Retinal pigment epithelial cell (primary cell): ENCODE measurements around the gene TMEM247.

Source experiments
- DNase-seq: peaks from one replicate; pipeline ENCODE4 v3.0.0-alpha.2; 2010; ENCODE audit warnings: low read depth
- H3K4me3 ChIP-seq: 2 replicates; pipeline ENCODE4 v1.5.1; 2011; ENCODE audit warnings: mild to moderate bottlenecking, low read length, control low read depth, moderate library complexity
- CTCF ChIP-seq: conservative IDR thresholded peaks from 2 replicates; pipeline ENCODE4 v1.5.1; 2011; ENCODE audit warnings: low read depth, low read length, control low read depth, inconsistent platforms

The TMEM247 gene

GRCh38 chr2:46436800-46437199 lies 42.6 kb upstream of the TMEM247 start:
- no peak for TF ChIP-seq CTCF
- no peak overlapping the region for H3K4me3 ChIP-seq
- DNase-seq: no peak

- DNase-seq: no peak
- no peak overlapping the region for H3K4me3 ChIP-seq
- no peak for TF ChIP-seq CTCF
Observed at GRCh38 chr2:46438102-46438501, 41.3 kb upstream of the TMEM247 start.

GRCh38 chr2:46438794-46439193 lies 40.6 kb upstream of the TMEM247 start:
- no peak for TF ChIP-seq CTCF
- DNase-seq: no peak
- H3K4me3 ChIP-seq: no peak overlapping the region

GRCh38 chr2:46439582-46439981 lies 39.8 kb upstream of the TMEM247 start:
- no peak for DNase-seq
- no peak overlapping the region for H3K4me3 ChIP-seq
- TF ChIP-seq CTCF: no peak

- TF ChIP-seq CTCF: no peak
- DNase-seq: no peak
- H3K4me3 ChIP-seq: no peak overlapping the region
Observed at GRCh38 chr2:46441838-46442712, 37.3 kb upstream of the TMEM247 start.

DNA sequence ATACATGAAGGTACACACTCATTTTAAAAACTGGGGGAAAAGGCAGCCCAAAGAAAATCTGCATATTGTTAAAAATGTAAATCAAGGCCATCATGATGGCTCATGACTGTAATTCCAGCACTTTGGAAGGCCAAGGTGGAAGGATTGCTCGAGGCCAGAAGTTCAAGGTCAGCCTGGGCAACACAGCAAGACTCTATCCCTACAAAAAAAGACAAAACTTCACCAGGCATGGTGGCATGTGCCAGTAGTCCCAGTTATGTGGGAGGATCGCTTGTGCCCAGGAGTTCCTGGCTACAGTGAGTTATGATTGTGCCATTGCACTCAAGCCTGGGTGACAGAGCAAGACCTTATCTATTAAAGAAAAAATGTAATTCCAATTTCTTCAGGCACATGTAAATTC lies 34.6 kb upstream of the TMEM247 start:
- no peak overlapping the region for H3K4me3 ChIP-seq
- TF ChIP-seq CTCF: no peak
- no peak for DNase-seq

DNA sequence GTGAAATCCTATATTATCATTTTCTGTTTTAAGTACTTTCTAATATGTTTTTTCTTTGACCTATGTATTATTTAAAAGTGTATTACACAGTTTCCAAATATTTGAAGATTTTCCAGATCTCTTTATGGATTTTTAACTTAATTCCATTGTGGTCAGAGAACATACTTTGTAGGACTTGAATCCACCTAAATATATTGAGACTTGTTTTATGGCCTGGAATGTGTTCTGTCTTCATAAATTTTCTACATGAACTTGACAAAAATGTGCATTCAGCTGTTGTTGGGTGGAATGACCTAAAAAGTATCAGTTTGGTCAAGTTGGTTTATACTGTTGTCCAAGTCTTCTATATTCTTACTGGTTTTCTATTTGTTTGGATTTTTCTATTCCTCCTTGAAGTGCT lies 33.8 kb upstream of the TMEM247 start:
- TF ChIP-seq CTCF: no peak
- no peak for DNase-seq
- H3K4me3 ChIP-seq: no peak overlapping the region
